A172 (cell line): ENCODE measurements around the gene IGBP1. TPM values are rescaled to one million over a fixed set of nuclear protein-coding genes. Genes with fewer than 3 reads are reported as not detected.
"Not testable (repeated sequence)": the region's sequence is repeated elsewhere in the genome, so short reads cannot be mapped to it uniquely, and the experiment has no call there.

ENCODE experiments used
- DNase-seq: peaks from one replicate; pipeline ENCODE4 v3.0.0-alpha.2; 2015; ENCODE audit warnings: low spot score
- total RNA-seq: library from RNA; depleted of rRNA; stranded (reverse); fragments of >200 nt; shearing (Covaris generic); gene quantifications from 2 replicates; pipeline ENCODE4 v1.2.3, GENCODE V29; 2014; rRNA removed

IGBP1 gene
- total RNA-seq, 1 experiment from 2014 or later, result 44.1 TPM

DNA sequence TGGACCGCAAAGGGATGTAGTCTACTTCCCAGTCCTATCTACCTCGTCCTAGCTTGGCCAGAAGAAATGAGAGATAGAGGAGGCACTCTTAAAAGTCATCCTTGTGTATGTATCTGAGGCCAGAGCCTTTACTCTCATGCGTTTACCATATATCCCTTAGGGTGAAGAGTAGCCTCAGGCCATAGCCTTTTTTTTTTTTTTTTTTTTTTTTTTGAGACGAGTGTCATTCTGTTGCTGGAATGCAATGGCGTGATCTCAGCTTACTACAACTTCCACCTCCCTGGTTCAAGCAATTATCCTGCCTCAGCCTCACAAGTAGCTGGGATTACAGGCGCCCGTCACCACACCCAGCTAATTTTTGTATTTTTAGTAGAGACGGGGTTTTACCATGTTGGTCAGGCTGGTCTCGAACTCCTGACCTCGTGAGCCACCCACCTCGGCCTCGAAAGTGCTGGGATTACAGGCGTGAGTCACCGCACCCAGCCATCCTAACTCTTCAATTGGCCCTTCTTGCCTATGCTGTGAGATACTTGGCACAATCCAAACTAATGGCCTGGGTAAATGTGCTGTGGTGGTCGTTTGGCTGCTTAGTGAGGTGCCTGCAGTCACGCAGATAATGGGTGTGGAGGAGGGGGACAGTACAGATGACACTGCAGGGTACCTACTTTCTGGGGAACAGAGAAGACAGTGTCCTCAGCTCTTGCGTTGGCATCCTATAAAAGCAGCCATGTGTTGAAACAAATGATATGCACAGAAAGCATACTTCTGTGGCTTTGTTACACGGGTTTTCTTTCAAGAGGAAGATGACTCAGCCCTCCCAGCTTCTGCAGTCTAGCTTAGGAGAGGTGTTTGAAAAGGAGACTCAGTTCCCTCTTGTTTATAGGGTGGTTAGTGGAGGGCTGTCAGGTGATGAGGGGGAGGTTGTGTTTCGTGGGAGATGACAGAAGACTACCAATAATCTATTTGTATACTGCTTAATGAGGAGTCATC is 33.6 kb downstream of the IGBP1 start:
- peak; percentile 56 for DNase-seq

DNA sequence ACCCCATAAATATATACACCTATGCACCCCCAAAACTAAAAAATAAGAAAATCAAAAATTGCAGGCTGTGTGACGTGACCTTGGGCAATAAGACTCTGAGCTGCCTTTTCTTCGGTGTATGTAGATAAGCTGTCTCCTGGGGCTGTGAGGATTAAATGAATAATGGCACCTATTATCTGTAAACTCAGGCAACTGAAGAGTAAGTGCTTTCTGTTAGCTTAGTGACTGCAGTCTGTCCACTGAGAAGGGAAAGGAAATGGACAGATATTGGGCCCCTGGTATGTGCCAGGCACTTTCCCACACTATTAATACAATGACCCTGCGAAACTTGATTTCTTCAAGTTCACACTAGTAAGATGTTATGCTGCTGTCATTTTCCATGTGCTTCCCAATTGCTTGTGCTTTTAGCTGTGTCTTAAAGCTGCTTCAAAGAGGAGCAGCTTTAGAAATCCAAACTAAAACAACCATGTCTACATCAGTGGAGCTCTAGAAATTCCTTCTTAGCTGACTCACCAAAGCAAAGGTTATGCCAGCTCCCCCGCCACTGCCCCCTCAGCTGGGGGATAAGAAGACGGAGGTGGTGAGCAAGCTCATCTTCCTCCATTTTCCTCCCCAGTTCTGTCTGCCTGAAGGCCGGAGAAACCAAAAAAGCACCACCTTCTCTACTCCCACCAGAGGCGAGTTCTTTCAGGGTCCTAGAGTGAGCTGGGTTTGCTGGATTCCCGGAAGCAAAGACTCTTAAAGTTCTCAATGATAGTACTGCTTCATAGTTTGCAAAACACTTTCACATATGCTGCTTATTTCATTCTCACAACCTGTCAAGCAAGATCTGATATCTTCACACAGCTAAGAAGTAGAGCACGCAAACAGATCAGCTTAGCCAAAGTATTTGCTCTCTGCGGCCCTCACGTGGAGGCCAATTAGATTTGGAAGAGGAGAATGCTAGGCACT is 35.3 kb downstream of the IGBP1 start:
- peak; percentile 62 for DNase-seq

DNA sequence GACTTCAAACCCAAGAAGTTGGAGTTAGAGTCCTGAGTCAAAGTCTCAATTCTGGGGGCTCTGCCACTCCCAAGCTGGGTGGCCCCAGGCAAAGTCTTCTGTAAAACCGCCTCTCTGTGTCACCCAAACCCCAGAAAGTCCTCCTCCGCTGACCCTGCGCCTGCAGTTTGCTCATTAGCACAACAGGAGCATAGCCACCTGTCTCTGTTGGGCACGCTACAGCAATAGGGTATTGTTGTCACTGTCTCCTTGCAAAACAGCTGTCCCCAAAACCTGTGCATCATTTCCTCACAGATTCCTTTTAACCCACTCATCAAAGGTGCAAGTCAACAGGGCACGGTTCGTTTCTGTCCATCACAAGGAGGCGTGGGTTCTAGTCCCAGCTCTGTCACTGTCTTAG is 36.0 kb downstream of the IGBP1 start:
- DNase-seq, result no peak

GRCh38 chrX:70171624-70172023 is 38.4 kb downstream of the IGBP1 start:
- DNase-seq, result no peak

DNA sequence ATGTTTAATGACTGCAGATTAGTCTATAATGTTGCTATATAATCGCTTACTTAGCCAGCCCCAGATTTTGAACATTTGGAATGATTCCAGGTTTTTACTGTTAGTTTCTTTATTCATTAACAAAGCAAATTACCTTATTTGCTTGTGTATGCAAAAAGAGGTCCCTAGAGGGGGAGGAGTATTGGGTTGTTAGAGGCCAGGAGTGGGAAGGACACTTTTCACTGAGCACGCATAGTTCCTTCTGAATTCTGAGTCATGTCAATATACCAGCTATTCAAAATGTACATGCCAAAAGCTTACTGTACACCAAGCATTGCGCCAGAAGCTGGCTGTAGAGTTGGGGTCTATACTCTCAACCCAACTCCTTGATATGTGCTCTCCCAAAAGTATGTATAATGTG is 39.0 kb downstream of the IGBP1 start:
- DNase-seq, result no peak

DNA sequence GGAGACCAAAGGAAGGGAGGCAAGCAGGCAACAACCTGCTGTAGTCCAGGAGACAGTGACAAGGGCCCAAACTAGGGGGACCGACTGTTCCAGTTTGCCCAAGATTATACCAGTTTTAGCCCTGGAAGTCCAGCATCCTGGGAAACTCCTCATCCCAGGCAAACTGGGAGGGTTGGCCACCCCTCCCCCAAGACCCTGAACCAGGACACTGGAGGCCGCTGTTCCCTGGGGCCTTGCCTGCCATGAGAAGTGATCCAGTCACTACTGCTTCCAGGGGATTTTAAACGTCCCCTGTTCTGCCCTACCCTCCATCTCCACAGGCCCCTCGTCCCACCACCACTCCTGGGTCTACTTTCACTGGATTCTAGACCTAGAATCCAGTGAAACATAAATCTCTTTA is 39.7 kb downstream of the IGBP1 start:
- no peak for DNase-seq

- peak; percentile 13 for DNase-seq
Measured at GRCh38 chrX:70174754-70175153, 41.5 kb downstream of the IGBP1 start.

DNA sequence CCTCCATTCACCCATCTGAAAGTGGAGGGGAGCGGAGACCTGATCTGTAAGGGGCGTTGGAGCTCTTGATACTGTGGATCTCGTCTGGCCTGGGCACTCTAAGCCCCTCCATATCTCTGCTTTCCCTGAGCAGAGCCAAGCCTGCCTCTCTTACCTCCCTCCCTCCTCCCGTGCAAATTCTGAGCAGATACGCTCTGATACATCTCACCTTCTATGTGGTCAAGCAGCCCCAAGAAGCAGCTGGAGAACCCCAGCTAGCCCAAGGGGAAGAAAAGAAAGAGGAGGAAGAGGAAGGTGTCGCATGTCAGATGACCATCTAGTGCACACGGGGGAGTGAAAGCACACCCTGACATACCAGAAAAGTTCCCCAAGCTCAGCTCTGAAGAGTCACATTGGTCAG is 42.1 kb downstream of the IGBP1 start:
- DNase-seq, result no peak

DNA sequence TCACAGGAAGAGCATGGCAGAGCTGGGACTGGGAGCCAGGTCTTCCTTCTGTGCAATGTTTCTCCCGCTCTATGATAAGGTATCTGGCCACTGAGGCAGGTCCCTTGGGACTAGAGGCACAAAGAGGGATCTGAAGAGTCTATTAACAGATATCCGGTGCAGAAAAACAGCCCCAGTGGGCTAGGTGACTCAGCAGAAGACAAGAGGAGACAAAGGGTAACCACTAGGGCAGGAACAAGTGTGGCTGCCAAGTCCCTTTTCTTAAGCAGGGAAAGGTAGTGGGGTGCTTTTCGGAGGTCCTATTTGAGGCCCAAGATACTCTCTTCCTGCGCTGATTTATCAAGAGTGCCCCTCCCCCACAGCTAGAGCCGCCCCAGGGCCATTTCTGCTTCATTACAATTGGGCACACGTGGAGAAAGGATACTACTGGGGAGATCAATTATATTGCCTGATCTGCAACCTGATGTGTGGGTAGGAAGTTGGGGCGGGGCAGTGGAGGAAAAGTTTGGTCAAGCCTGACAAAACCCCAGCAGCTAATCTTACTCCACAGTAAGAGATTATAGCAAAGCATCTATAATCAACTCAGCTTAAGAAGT is 43.8 kb downstream of the IGBP1 start, which contains the start of gene DGAT2L6:
Gene DGAT2L6, plus strand, starts transcription at position 546 of the 596 bp plus-strand sequence. CDS start 100 bp downstream, outside the sequence.
- no peak for DNase-seq

DNA sequence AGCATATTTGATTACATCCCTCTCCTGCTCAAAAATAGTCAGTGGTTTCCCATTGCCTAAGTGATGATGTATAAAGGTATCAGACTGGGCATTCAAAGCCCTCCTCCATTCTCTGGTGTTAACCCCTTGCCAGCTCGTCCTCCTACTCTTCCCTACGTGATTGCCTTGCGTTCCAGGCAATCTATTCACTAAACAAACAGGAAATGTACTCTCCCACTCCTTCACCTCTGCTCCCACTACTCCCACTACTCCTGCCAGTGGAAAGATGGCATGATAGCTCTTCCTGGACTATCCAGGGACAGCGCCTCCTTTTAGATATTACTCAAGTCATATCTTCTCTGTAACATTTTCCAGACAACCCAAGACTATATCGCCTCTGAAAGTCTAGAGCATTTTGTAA is 49.8 kb downstream of the IGBP1 start:
- DNase-seq, result no peak

GRCh38 chrX:70190225-70190624 is 57.0 kb downstream of the IGBP1 start:
- DNase-seq, result no peak

GRCh38 chrX:70196961-70197720 is 63.9 kb downstream of the IGBP1 start:
- peak; percentile 41 for DNase-seq

GRCh38 chrX:70201732-70202131 is 68.5 kb downstream of the IGBP1 start:
- no peak for DNase-seq

DNA sequence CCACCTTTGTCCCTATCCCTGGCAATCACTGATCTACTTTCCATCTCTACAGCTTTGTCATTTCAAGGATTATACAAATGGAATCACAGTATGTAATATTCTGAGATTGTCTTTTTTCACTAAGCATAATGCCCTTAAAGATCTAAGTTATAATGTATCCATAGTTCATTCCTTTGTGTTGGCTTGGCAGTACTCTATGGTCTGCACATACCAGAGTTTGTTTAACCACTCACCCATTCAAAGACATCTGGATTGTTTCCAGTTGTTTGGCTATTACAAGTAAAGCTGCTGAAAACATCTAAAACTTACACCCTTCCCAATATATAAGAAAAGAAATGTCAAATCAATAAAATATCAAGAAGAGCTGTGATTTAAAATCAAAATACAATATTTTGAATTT is 75.2 kb downstream of the IGBP1 start:
- no peak for DNase-seq

- not testable (repeated sequence) for DNase-seq
Measured at GRCh38 chrX:70209570-70209969, 76.3 kb downstream of the IGBP1 start.

Other genes starting within 250 kb of the IGBP1 start
- gene AWAT2, start 83.5 kb upstream of the IGBP1 start, total RNA-seq, result not detected in 2 replicates
- gene OTUD6A, start 71.0 kb upstream of the IGBP1 start, total RNA-seq, result not detected in 2 replicates
- gene DGAT2L6, start 44.0 kb downstream of the IGBP1 start, total RNA-seq, result not detected in 2 replicates
- gene AWAT1, start 101.2 kb downstream of the IGBP1 start, total RNA-seq, result not detected in 2 replicates
- gene P2RY4, start 126.8 kb downstream of the IGBP1 start, total RNA-seq, result not detected in 2 replicates
- not detected in 2 replicates for gene ARR3, start 134.9 kb downstream of the IGBP1 start, total RNA-seq
- not detected in 2 replicates for gene RAB41, start 148.7 kb downstream of the IGBP1 start, total RNA-seq
- gene PDZD11, start 156.5 kb downstream of the IGBP1 start, total RNA-seq, result 105 and 113 TPM in 2 replicates
- 44.8 and 51.2 TPM in 2 replicates for gene KIF4A, start 156.7 kb downstream of the IGBP1 start, total RNA-seq